Colonic mucosa (tissue), 4 donors: Measurements from ENCODE around the gene CACHD1. TPM values are rescaled to one million over a fixed set of nuclear protein-coding genes. Genes with fewer than 3 reads are reported as not detected.
"Not testable (repeated sequence)": the region's sequence is repeated elsewhere in the genome, so short reads cannot be mapped to it uniquely, and the experiment has no call there.

Experiments used
- DNase-seq: peaks from one replicate; pipeline ENCODE4 v3.0.0-alpha.2; 2020
- H3K27ac ChIP-seq: fragments of 200-600 bp; one replicate; pipeline ENCODE4 v1.8.0; 2021
- H3K27me3 ChIP-seq: fragments of 200-600 bp; one replicate; pipeline ENCODE4 v1.8.0; 2021
- H3K36me3 ChIP-seq: fragments of 200-600 bp; one replicate; pipeline ENCODE4 v1.8.0; 2021
- H3K4me1 ChIP-seq: fragments of 200-600 bp; one replicate; pipeline ENCODE4 v1.8.0; 2021; ENCODE audit warnings: mild to moderate bottlenecking
- H3K4me3 ChIP-seq: fragments of 200-600 bp; one replicate; pipeline ENCODE4 v1.8.0; 2021
- H3K9ac ChIP-seq, 2 donors: one replicate each; pipeline ENCODE4 v1.7.0; 2013; ENCODE audit warnings: control low read depth in 2 of 2, low read depth in 2 of 2, low read length in 2 of 2
- H3K9me3 ChIP-seq: fragments of 200-600 bp; one replicate; pipeline ENCODE4 v1.8.0; 2021
- intact Hi-C: fragments of 100-400 bp; cut with DNase I; formaldehyde crosslinking; loops from one replicate; pipeline ENCODE4 v1.14.1; 2022
- total RNA-seq, 2 donors: library from RNA; stranded (reverse); fragmentation: NEBNext Ultra II Directional in 1 of 2; extraction: Animal tissue kit (Norgen Biotek cat#: 25700) in 1 of 2; gene quantifications; one replicate each; pipeline ENCODE4 v1.2.1, GENCODE V29; 2021
- TF ChIP-seq, protein P1 (sequence below): fragments of 200-600 bp; IDR thresholded peaks from one replicate; pipeline ENCODE4 v1.8.0; 2022; ENCODE audit warnings: antibody characterized with exemption, mild to moderate bottlenecking
- donor health status: healthy.
- donor health status: DM: no; HTN: no; CAD: no.
- donor health status: DM: no; HTN: no; CAD: no.

CACHD1 gene
- total RNA-seq, 2 donors from 2014 or later: 1.5 to 2.0 TPM

DNA sequence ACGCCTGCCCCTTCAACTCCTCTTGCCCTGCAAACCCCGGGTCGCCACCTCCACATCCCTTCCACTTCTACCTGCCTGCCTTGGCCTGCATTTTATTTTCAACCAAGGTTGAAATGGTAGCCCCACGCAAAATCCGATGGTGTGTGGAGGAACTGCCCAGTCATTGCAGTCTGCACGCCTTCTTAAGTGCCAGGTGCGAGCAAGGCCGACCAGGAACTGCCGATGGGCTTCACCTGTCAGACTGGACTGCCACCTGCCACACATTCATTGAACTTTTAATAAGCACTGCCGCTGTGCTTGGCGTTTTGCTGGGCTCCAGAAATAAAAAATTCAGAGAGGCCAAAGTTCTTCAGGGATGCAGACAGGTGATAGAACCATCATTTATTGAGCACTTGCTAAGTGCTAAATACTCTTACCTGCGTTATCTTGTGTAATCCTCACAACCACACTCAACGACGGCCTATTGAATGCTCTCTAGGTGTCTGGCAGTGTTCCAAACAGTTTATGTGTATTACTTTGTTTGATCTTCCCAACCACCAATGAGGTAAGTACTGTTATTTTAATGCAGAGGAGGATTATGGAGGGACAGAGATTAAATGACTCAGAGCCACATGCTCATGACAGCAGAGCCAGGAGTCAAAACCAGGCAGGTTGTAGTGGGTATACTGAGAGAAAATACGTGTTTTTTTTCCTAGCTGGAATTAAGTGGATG lies 36.2 kb downstream of the CACHD1 start:
- intact Hi-C loops: no loop called here

DNA sequence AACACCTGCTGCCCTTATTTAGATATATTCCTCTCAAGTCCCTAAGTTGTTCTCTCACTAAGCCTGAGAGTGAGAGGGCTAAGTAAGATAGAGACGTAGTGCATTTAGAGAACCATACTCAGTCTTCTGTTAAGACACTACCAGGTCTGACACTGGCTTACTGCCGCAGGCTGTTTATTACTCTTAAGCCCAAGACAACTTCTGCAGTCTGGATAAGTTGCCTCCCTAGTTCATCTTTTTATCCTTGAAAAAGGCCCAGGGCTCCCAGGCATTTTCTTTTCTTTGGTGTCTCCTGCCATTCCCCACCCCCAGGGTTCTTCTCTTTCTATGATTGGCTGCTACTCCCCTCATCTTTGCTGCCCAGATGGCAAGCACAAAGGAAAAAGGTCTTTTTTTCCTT lies 38.7 kb downstream of the CACHD1 start:
- no peak overlapping the region for H3K9ac ChIP-seq
- no peak overlapping the region for H3K27ac ChIP-seq
- no peaks in the 10 kb centered on the region for H3K4me1 ChIP-seq
- H3K27me3 ChIP-seq: no peaks in the 10 kb centered on the region
- intact Hi-C loops: no loop called here
- TF ChIP-seq, protein P1, sequence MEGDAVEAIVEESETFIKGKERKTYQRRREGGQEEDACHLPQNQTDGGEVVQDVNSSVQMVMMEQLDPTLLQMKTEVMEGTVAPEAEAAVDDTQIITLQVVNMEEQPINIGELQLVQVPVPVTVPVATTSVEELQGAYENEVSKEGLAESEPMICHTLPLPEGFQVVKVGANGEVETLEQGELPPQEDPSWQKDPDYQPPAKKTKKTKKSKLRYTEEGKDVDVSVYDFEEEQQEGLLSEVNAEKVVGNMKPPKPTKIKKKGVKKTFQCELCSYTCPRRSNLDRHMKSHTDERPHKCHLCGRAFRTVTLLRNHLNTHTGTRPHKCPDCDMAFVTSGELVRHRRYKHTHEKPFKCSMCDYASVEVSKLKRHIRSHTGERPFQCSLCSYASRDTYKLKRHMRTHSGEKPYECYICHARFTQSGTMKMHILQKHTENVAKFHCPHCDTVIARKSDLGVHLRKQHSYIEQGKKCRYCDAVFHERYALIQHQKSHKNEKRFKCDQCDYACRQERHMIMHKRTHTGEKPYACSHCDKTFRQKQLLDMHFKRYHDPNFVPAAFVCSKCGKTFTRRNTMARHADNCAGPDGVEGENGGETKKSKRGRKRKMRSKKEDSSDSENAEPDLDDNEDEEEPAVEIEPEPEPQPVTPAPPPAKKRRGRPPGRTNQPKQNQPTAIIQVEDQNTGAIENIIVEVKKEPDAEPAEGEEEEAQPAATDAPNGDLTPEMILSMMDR: no peak
- H3K4me3 ChIP-seq: no peak overlapping the region
- H3K9me3 ChIP-seq: no peaks in the 10 kb centered on the region
- no peaks in the 10 kb centered on the region for H3K36me3 ChIP-seq
- DNase-seq: no peak

More for the DNA sequence above, 36.2 kb downstream of the CACHD1 start:
- H3K4me3 ChIP-seq: peak overlapping the region; percentile 28
- no peaks in the 10 kb centered on the region for H3K36me3 ChIP-seq
- no peaks in the 10 kb centered on the region for H3K27me3 ChIP-seq
- peak; percentile 63 for DNase-seq
- H3K27ac ChIP-seq: no peak overlapping the region
- H3K9ac ChIP-seq: no peak overlapping the region
- H3K4me1 ChIP-seq: no peaks in the 10 kb centered on the region
- H3K9me3 ChIP-seq: no peaks in the 10 kb centered on the region
- TF ChIP-seq, protein P1: no peak

DNA sequence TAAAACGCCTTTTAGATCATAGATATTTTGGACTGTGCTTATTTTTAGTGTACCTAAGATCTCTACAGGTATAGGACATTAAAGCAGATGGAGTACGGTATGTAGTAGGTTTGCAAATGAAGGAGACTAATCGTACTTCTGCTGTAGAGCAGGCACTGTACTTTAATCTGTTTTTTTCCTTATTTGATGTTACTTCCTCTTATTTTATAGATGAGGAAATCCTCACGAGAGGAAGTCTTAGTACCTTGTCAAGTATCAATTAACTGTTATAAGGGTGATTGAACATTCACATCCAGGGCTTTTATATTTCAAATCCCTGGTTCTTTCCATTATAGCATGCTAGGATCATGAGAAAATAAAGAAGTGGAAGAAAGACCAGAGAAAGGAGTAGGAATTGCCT lies 41.1 kb downstream of the CACHD1 start:
- Histone ChIP-seq H3K36me3 (no peaks in the 10 kb centered on the region), H3K27ac (no peak overlapping the region), H3K9me3 (no peaks in the 10 kb centered on the region), H3K27me3 (no peaks in the 10 kb centered on the region), H3K4me3 (no peak overlapping the region), H3K4me1 (no peaks in the 10 kb centered on the region), H3K9ac (no peak overlapping the region)
- intact Hi-C loops: no loop called here
- TF ChIP-seq, protein P1: no peak
- DNase-seq: no peak

DNA sequence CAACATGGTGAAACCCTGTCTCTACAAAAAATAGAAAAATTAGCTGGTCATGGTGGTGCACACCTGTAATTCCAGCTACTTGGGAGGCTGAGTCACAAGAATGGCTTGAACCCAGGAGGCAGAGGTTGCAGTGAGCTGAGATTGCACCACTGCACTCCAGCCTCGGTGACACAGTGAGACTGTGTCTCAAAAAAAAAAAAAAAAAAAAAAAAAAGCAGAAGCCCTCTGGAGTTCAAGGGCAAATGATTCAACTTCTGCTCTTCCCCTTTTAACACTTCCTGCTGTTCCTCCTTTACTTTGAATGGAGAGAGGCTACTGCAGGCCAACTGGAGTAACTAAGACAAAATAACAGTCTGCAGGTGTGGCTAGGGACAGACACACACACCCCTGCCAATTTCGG lies 42.3 kb downstream of the CACHD1 start:
- H3K36me3 ChIP-seq, H3K9me3 ChIP-seq, H3K27ac ChIP-seq, H3K4me3 ChIP-seq, DNase-seq, H3K4me1 ChIP-seq, H3K27me3 ChIP-seq, H3K9ac ChIP-seq, intact Hi-C loops: not testable (repeated sequence)

DNA sequence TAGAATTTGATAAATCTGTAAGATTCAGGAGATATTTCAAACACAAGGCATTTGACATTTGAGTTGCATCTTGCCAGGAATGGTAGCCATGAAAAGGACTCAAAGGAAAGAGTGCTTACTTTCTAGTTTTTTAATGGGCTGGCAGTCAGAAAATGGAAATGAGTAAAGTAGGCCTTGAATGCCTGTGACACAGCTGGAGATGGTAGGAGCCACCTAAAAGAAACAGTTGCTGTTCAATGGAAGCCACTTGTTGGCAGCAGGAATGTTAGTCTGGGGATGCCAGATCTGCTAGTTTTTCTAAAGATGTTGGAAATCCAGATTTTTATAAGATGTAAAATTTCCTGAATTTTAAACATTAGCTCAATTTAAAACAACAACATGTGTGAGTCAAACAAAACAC lies 43.6 kb downstream of the CACHD1 start:
- intact Hi-C loops: no loop called here
- Histone ChIP-seq H3K9ac (no peak overlapping the region), H3K9me3 (no peaks in the 10 kb centered on the region), H3K4me3 (no peak overlapping the region), H3K27ac (no peak overlapping the region), H3K27me3 (no peaks in the 10 kb centered on the region), H3K4me1 (no peaks in the 10 kb centered on the region), H3K36me3 (no peaks in the 10 kb centered on the region)
- TF ChIP-seq, protein P1: no peak
- no peak for DNase-seq

DNA sequence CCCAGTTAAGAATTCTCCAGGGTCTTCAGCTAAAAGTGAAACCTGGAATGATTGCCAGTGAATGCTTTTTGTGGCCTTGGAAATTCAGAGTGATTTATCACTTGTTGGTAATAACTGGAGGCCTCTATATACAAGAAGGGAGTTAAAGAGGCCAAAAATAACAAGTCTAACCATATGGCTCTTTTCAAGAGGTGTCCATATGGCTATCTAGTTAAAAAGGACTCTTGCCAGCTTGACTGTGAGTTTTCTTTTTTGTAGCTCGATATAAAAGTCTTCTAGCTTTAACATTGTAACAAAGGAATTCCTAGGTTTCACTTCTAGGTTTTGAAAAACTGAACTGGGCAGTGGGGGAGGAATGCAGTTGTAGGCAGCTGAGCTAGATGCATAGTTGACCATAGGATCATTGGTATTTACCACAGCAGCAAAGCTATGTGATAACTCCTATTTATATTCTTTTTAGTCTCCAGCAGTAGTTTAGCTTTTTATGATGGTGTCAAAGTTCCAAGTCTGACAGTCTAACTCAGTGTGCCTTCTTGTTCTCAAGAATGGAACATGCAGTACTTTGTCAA lies 44.4 kb downstream of the CACHD1 start:
- no peak overlapping the region for H3K27ac ChIP-seq
- intact Hi-C loops: no loop called here
- H3K9me3 ChIP-seq: no peaks in the 10 kb centered on the region
- H3K36me3 ChIP-seq: no peaks in the 10 kb centered on the region
- DNase-seq: no peak
- no peak overlapping the region for H3K9ac ChIP-seq
- no peaks in the 10 kb centered on the region for H3K4me1 ChIP-seq
- H3K27me3 ChIP-seq: no peaks in the 10 kb centered on the region
- TF ChIP-seq, protein P1: no peak
- no peak overlapping the region for H3K4me3 ChIP-seq
